Smooth muscle cell (in vitro differentiated cells): ENCODE measurements around the gene FMNL3. TPM values are rescaled to one million over a fixed set of nuclear protein-coding genes. Genes with fewer than 3 reads are reported as not detected.
"Not testable (repeated sequence)": the region's sequence is repeated elsewhere in the genome, so short reads cannot be mapped to it uniquely, and the experiment has no call there.

ENCODE experiments used
- DNase-seq: peaks from one replicate; lab custom pipeline; 2025; ENCODE audit not compliant: unreplicated experiment; lab: John Stamatoyannopoulos, UW
- H2AFZ ChIP-seq: fragments of 200-600 bp; sonication (generic); 2 replicates; pipeline ENCODE4 v1.6.0; 2016; ENCODE audit warnings: antibody characterized with exemption, low read depth, mild to moderate bottlenecking
- H3F3A ChIP-seq: fragments of 200-600 bp; sonication (generic); 2 replicates; pipeline ENCODE4 v1.6.0; 2017; ENCODE audit warnings: antibody characterized with exemption, low read depth
- H3K27ac ChIP-seq: fragments of 200-600 bp; sonication (generic); 2 replicates; pipeline ENCODE4 v1.5.1; 2016; ENCODE audit warnings: low read depth, mild to moderate bottlenecking
- H3K27me3 ChIP-seq: fragments of 200-600 bp; sonication (generic); 2 replicates; pipeline ENCODE4 v1.6.1; 2016; ENCODE audit warnings: low read depth, mild to moderate bottlenecking
- H3K36me3 ChIP-seq: fragments of 200-600 bp; sonication (generic); 2 replicates; pipeline ENCODE4 v1.5.1; 2016; ENCODE audit warnings: low read depth
- H3K4me1 ChIP-seq: fragments of 200-600 bp; sonication (generic); 2 replicates; pipeline ENCODE4 v1.5.1; 2016; ENCODE audit warnings: low read depth
- H3K4me2 ChIP-seq: fragments of 200-600 bp; sonication (generic); 2 replicates; pipeline ENCODE4 v1.6.0; 2016; ENCODE audit warnings: mild to moderate bottlenecking
- H3K4me3 ChIP-seq: fragments of 200-600 bp; sonication (generic); 2 replicates; pipeline ENCODE4 v1.5.1; 2016; ENCODE audit warnings: mild to moderate bottlenecking
- H3K79me2 ChIP-seq: fragments of 200-600 bp; sonication (generic); 2 replicates; pipeline ENCODE4 v1.6.0; 2016; ENCODE audit warnings: low read depth, mild to moderate bottlenecking
- H3K9ac ChIP-seq: fragments of 200-600 bp; sonication (generic); 2 replicates; pipeline ENCODE4 v1.6.0; 2016; ENCODE audit warnings: low read depth
- H3K9me3 ChIP-seq: fragments of 200-600 bp; sonication (generic); replicated peaks from 2 replicates; pipeline ENCODE4 v1.5.1; 2016; ENCODE audit warnings: low read depth
- H4K20me1 ChIP-seq: fragments of 200-600 bp; sonication (generic); 2 replicates; pipeline ENCODE4 v1.6.0; 2016; ENCODE audit warnings: low read depth
- WGBS: methylation state at CpG from one replicate; pipeline ENCODE4 v1.1.7; 2016; ENCODE audit warnings: low lambda C conversion rate; 5-methylcytosine and 5-hydroxymethylcytosine counted together
- polyA plus RNA-seq: library from polyadenylated mRNA; unstranded; fragments of >200 nt; fragmentation: Nextera tagmentation; extraction: Ambion mirVana; gene quantifications from 2 replicates; pipeline ENCODE4 v1.2.1, GENCODE V29; 2016
- total RNA-seq: library from RNA; depleted of rRNA; stranded (reverse); fragments of >200 nt; gene quantifications from 2 replicates; pipeline ENCODE4 v1.2.3, GENCODE V29; 2014
- TF ChIP-seq, protein P1 (sequence below): fragments of 200-600 bp; sonication (generic); IDR thresholded peaks from 2 replicates; pipeline ENCODE4 v1.5.1; 2017; ENCODE audit warnings: borderline replicate concordance, mild to moderate bottlenecking, antibody characterized with exemption; ENCODE audit not compliant: insufficient read depth, poor library complexity, severe bottlenecking

Gene FMNL3
- total and polyA plus RNA-seq, 2 experiments from 2014 or later, result 18.3 to 21.7 TPM

DNA sequence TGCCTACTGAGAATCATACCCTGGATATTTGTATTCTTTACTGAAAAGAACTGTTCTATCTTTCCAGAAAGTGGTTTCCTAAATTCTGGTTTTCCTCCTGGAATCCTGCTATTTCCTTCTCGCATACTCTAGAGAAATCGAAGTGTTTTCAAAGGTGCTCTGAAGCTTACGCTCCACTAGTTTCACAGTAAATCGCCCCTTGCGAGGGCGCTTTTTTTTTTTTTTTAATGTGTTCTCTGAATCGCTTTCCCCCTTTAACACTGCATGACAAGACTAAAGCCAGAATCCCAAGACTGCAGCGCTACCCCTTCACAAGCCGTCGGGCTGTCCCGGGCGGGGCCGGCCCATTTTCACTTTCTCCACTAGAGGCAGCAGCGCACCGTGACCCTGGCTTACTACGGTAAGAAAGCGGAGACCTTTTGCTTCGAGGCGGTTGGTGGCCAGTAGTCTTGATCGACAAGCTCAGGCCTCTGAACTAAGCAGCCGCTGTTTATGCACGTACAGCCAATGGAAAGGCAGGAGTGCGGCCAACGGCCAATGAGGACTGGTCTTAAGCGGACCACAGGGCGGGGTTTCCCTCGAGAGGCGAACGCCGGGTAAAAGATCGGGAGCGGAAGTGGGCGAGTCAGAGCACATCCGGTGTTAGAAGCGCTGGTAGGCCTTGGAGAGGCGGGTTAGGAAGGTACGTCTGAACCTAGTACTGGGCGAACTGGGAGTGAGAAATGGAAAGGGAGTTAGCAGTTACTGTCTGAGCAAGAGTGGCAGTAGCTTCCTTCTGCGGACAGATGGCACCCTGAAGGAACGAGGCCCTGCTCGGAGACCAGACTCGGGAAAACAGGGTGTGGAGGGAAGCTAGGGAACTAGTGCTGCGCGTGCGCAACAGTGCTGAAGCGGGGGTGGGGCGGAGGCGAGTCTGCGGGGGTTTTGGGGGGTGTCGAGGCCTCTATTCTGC lies 34.0 kb upstream of the FMNL3 start, which contains the start of gene TMBIM6:
Gene TMBIM6 (plus strand): TSS at position 628 of the 952 bp plus-strand sequence. CDS start 10,937 bp downstream, outside the sequence.
- DNase-seq, result peak; percentile 92
- H3K4me2 ChIP-seq, result peak within 1 kb of the TSS; percentile 95
- H3K79me2 ChIP-seq, result peaks cover 46% of the 10 kb centered on the region
- TF ChIP-seq, protein P1, sequence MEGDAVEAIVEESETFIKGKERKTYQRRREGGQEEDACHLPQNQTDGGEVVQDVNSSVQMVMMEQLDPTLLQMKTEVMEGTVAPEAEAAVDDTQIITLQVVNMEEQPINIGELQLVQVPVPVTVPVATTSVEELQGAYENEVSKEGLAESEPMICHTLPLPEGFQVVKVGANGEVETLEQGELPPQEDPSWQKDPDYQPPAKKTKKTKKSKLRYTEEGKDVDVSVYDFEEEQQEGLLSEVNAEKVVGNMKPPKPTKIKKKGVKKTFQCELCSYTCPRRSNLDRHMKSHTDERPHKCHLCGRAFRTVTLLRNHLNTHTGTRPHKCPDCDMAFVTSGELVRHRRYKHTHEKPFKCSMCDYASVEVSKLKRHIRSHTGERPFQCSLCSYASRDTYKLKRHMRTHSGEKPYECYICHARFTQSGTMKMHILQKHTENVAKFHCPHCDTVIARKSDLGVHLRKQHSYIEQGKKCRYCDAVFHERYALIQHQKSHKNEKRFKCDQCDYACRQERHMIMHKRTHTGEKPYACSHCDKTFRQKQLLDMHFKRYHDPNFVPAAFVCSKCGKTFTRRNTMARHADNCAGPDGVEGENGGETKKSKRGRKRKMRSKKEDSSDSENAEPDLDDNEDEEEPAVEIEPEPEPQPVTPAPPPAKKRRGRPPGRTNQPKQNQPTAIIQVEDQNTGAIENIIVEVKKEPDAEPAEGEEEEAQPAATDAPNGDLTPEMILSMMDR, result peak; percentile 82
- H3K9me3 ChIP-seq, result no peaks in the 10 kb centered on the region
- no peaks in the 10 kb centered on the region for H3K36me3 ChIP-seq
- no peaks in the 10 kb centered on the region for H3F3A ChIP-seq
- no peaks in the 10 kb centered on the region for H3K27me3 ChIP-seq
- peak within 1 kb of the TSS; percentile 90 for H2AFZ ChIP-seq
- peak within 1 kb of the TSS; percentile 78 for H3K4me3 ChIP-seq
- H3K27ac ChIP-seq, result peak within 1 kb of the TSS; percentile 98
- H3K9ac ChIP-seq, result peak within 1 kb of the TSS; percentile 99
- peaks cover 20% of the 10 kb centered on the region for H3K4me1 ChIP-seq
- H4K20me1 ChIP-seq, result peaks cover 45% of the 10 kb centered on the region
- WGBS, result 5% methylated on average over 45 of the region's 50 CpGs

DNA sequence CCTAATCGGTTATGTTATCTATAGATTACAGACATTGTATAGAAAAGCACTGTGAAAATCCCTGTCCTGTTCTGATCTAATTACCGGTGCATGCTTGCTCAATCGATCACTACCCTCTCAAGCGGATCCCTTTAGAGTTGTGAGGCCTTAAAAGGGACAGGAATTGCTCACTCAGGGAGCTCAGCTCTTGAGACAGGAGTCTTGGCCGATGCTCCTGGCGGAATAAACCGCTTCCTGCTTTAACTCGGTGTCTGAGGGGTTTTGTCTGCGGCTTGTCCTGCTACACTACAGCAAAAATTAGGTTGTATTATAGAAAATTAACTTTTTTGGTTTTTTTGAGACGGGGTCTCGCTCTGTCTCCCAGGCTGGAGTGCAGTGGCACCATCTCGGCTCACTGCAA lies 33.1 kb upstream of the FMNL3 start:
- not testable (repeated sequence) for H3K4me2 ChIP-seq, H3K27ac ChIP-seq, H3K9ac ChIP-seq, H3K9me3 ChIP-seq, DNase-seq, H3K27me3 ChIP-seq, H3F3A ChIP-seq, H3K36me3 ChIP-seq, H3K4me3 ChIP-seq
- Histone ChIP-seq H2AFZ (peak overlapping the region; percentile 90), H4K20me1 (peaks cover 36% of the 10 kb centered on the region), H3K4me1 (peaks cover 20% of the 10 kb centered on the region), H3K79me2 (peaks cover 36% of the 10 kb centered on the region)
- WGBS, result 93% methylated on average over 12 of the region's 12 CpGs

DNA sequence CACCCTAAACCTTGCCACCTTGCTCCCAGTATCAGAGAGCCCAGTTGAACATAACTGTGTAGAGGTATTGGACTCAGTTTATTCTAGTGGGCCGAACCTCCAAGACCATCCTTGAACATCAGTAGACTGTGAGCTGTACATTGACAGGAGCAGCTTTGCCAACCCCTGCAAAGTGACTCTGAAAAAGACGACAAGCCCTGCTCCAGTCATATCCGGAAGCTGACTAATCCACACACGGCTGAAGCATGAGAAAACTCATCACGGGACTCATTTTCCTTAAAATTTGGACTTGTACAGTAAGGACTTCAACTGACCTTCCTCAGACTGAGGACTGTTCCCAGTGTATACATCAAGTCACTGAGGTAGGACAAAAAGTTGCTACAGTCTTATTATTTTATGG lies 31.5 kb upstream of the FMNL3 start:
- Histone ChIP-seq H3K4me1 (peaks cover 14% of the 10 kb centered on the region), H4K20me1 (peaks cover 20% of the 10 kb centered on the region), H3K79me2 (peaks cover 21% of the 10 kb centered on the region)
- H3K36me3 ChIP-seq, H3F3A ChIP-seq, H3K4me3 ChIP-seq, H3K9me3 ChIP-seq, H3K27ac ChIP-seq, H3K9ac ChIP-seq, H3K27me3 ChIP-seq, H2AFZ ChIP-seq, H3K4me2 ChIP-seq, DNase-seq: not testable (repeated sequence)
- WGBS, result 84% methylated on average over 5 of the region's 5 CpGs

DNA sequence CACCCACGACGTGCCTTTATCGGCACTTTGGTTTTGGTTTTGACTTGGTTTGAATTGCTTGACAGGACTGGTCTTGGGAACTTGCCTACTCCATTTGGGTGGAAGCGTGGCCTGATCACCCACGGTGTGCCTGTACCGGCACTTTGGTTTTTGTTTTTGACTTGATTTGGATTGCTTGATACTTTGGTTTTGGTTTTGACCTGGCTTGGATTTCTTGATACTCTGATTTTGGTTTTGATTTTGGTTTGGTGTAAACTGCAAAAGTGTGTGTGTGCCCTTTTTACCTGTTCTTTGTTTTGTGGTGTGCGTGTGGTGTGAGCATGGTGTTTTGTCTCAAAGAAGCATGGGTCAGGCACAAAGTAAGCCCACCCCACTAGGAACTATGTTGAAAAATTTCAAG lies 27.7 kb upstream of the FMNL3 start:
- H3F3A ChIP-seq, H3K27me3 ChIP-seq, H3K27ac ChIP-seq, H4K20me1 ChIP-seq, H3K9me3 ChIP-seq, H3K79me2 ChIP-seq, H3K9ac ChIP-seq, H2AFZ ChIP-seq, H3K4me2 ChIP-seq, H3K36me3 ChIP-seq, H3K4me1 ChIP-seq, DNase-seq, H3K4me3 ChIP-seq: not testable (repeated sequence)
- WGBS, result 97% methylated on average over 7 of the region's 7 CpGs

DNA sequence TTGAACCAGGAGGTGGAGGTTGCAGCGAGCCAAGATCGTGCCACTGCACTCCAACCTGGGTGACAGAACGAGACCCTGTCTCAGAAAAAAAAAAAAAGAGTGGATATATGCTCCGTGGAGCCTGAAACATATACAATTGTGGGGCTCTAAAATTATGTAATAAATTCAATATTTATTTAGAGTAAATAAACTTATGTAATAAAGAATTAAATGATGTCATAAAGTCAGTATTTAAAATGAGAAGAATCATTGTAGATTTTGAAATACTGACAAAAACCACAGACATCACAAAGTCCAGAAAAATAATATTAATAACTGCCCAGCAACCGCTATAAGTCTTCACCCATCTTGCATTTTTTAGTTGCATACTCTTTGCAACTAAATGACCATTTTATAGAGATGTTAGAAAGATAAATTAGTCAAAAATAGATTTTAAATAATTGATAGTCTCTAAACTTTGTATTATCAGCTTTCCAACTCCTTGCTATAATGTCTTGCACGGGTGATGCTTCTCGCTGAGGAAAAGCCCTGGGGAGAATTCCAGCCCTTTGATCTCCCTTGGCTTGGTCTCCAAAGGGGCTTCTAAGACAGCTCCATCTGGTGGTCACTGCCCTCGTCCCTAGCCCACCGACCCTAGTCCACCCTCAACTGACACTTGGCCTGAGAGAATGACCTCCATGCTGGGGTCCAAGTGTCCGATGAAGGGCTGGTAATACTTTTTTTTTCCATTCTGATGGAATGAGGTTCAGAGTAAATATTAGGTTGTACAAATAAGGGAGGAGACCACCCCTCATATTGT lies 26.2 kb upstream of the FMNL3 start:
- Histone ChIP-seq H3K27ac (no peak overlapping the region), H3K9ac (no peak overlapping the region), H2AFZ (no peak overlapping the region), H3K27me3 (no peaks in the 10 kb centered on the region), H3K9me3 (no peaks in the 10 kb centered on the region), H3F3A (no peaks in the 10 kb centered on the region), H3K4me2 (no peak overlapping the region), H4K20me1 (no peaks in the 10 kb centered on the region), H3K36me3 (no peaks in the 10 kb centered on the region), H3K4me1 (no peaks in the 10 kb centered on the region), H3K4me3 (no peak overlapping the region), H3K79me2 (no peaks in the 10 kb centered on the region)
- WGBS, result 77% methylated on average over 10 of the region's 10 CpGs
- TF ChIP-seq, protein P1, result no peak
- DNase-seq, result no peak
